ENCODE data around the gene AHRR. TPM values are rescaled to one million over a fixed set of nuclear protein-coding genes. Genes with fewer than 3 reads are reported as not detected.

The AHRR gene
- total RNA-seq, 1 experiment from 2014 or later, result 2.2 TPM

GRCh38 chr5:446883-447263 lies 125.4 kb downstream of the AHRR start:
- H3K9me3 ChIP-seq (ENCODE audit: control insufficient read depth, low read depth, low read length), result no peaks in the 10 kb centered on the region
- H3K27ac ChIP-seq (ENCODE audit: insufficient read length, low read depth, low read length), result no peak overlapping the region
- no peaks in the 10 kb centered on the region for H4K20me1 ChIP-seq (ENCODE audit: control insufficient read depth, insufficient read depth, insufficient read length)
- H3K4ac ChIP-seq (ENCODE audit: low read depth, low read length), result no peak overlapping the region
- peaks cover 6% of the 10 kb centered on the region; the same call in 1 of the 2 replicates for H3K79me2 ChIP-seq (ENCODE audit: insufficient read depth, low read length)
- H2AK5ac ChIP-seq (ENCODE audit: insufficient read length, low read length), result no peak overlapping the region
- Mint-ChIP-seq H3K9me3 (peaks cover 5 to 7% of the 10 kb centered on the region in 2 experiments), H3K27ac (no peak overlapping the region), H3K4me3 (no peak overlapping the region), H3K36me3 (ENCODE audit: insufficient read depth in 1 of 3, low read depth in 3 of 3) (peaks cover 45 to 56% (median 56%) of the 10 kb centered on the region in 3 experiments), H3K27me3 (ENCODE audit: low read depth) (peaks cover 3% of the 10 kb centered on the region; the same call in 1 of the 2 replicates), H3K4me1 (peaks cover 8 to 10% of the 10 kb centered on the region in 2 experiments; a peak in 3 of 4 replicates)
- no peak overlapping the region for H2BK120ac ChIP-seq (ENCODE audit: low read depth, low read length, poor library complexity, severe bottlenecking)
- no peak overlapping the region for H2AFZ ChIP-seq (ENCODE audit: low read length)
- no peak overlapping the region for H3K56ac ChIP-seq (ENCODE audit: insufficient read length, low read depth, low read length)
- peak; percentile 19 for DNase-seq
- H2BK5ac ChIP-seq (ENCODE audit: insufficient read length, low read length), result no peak overlapping the region
- no peaks in the 10 kb centered on the region for H3K4me1 ChIP-seq (ENCODE audit: insufficient read depth, low read length)
- no peak overlapping the region for H4K5ac ChIP-seq (ENCODE audit: insufficient read length, low read depth, low read length)
- H2BK20ac ChIP-seq (ENCODE audit: low read depth, low read length, poor library complexity, severe bottlenecking), result no peak overlapping the region
- H4K8ac ChIP-seq (replicated peaks; ENCODE audit: insufficient read length, low read depth, low read length), result no peak overlapping the region
- H3K14ac ChIP-seq (ENCODE audit: insufficient read depth, low read length), result no peak overlapping the region
- no peak overlapping the region for H3K9ac ChIP-seq (ENCODE audit: extremely low read depth, insufficient read length, low read length)
- no peak overlapping the region for H4K91ac ChIP-seq (ENCODE audit: insufficient read length, low read depth, low read length)
- peak; percentile 73 for TF ChIP-seq CTCF (conservative IDR thresholded peaks at IDR 0.05)
- no peak overlapping the region for H3K18ac ChIP-seq (ENCODE audit: insufficient read length, low read depth, low read length)
- peaks cover 10% of the 10 kb centered on the region for H3K79me1 ChIP-seq (ENCODE audit: insufficient read depth, low read depth, low read length, poor library complexity, severe bottlenecking)
- H3K23ac ChIP-seq (ENCODE audit: insufficient read length, low read depth, low read length), result no peak overlapping the region
- H3K27me3 ChIP-seq (ENCODE audit: insufficient read depth, low read length), result no peaks in the 10 kb centered on the region
- H3K23me2 ChIP-seq (ENCODE audit: insufficient read length, low read depth, low read length, poor library complexity, severe bottlenecking), result peaks cover 12% of the 10 kb centered on the region
- no peak overlapping the region for H3K4me2 ChIP-seq (ENCODE audit: insufficient read depth, insufficient read length, low read length)
- no peak overlapping the region for H3T11ph ChIP-seq (ENCODE audit: low read length)
- no CpG with 5 or more reads among the region's 7 CpGs for WGBS (ENCODE audit: extremely low coverage, insufficient read length, low lambda C conversion rate)
- H2BK12ac ChIP-seq (ENCODE audit: insufficient read length, low read depth, low read length), result no peak overlapping the region
- H2BK15ac ChIP-seq (ENCODE audit: low read depth, low read length), result no peak overlapping the region
